ENCODE results near the gene IGLL1. TPM values are rescaled to one million over a fixed set of nuclear protein-coding genes. Genes with fewer than 3 reads are reported as not detected.

The IGLL1 gene
- total and polyA plus RNA-seq, 4 donors = 17.4 TPM; not detected in 3

- Histone ChIP-seq H3K36me3 (ENCODE audit: control insufficient read depth in 4 of 4, insufficient read depth in 3 of 4, low read depth in 1 of 4, low read length in 3 of 4) (no peaks in the 10 kb centered on the region), H3K4me3 (ENCODE audit: low read depth in 1 of 3, low read length in 3 of 3) (no peak overlapping the region), H3K27ac (ENCODE audit: low read depth in 1 of 2, low read length in 2 of 2) (no peak overlapping the region), H3K9ac (ENCODE audit: low read depth in 1 of 2, low read length in 2 of 2) (no peak overlapping the region), H3K27me3 (ENCODE audit: control insufficient read depth in 4 of 4, insufficient read depth in 4 of 4, low read length in 3 of 4) (no peaks in the 10 kb centered on the region), H3K4me1 (ENCODE audit: control insufficient read depth in 4 of 4, insufficient read depth in 4 of 4, low read length in 3 of 4) (no peaks in the 10 kb centered on the region), H3K9me3 (ENCODE audit: control insufficient read depth in 4 of 4, low read length in 3 of 4) (no peaks in the 10 kb centered on the region)
- TF ChIP-seq JUND (IDR thresholded peaks at IDR 0.05) = no peak
- no peak for TF ChIP-seq YY1 (IDR thresholded peaks at IDR 0.05)
- no peak for TF ChIP-seq REST (IDR thresholded peaks at IDR 0.05)
- TF ChIP-seq CTCF (IDR thresholded peaks at IDR 0.05; ENCODE audit: low read depth, low read length, missing input control) = peak; percentile 12
- TF ChIP-seq SP1 (IDR thresholded peaks at IDR 0.05) = no peak
- TF ChIP-seq RAD21 (IDR thresholded peaks at IDR 0.05) = no peak
- TF ChIP-seq TAF1 (conservative IDR thresholded peaks at IDR 0.05) = no peak
- no peak for DNase-seq (ENCODE audit: low spot score)
- 69% methylated on average over 9 of the region's 9 CpGs for WGBS
These were observed 46.7 kb downstream of the IGLL1 start for GRCh38 chr22:23533328-23533762.

- no peak overlapping the region for H3K4me3 ChIP-seq (ENCODE audit: low read depth in 1 of 3, low read length in 3 of 3)
- H3K9ac ChIP-seq (ENCODE audit: low read depth in 1 of 2, low read length in 2 of 2) = no peak overlapping the region
- no peaks in the 10 kb centered on the region for H3K4me1 ChIP-seq (ENCODE audit: control insufficient read depth in 4 of 4, insufficient read depth in 4 of 4, low read length in 3 of 4)
- no peaks in the 10 kb centered on the region for H3K36me3 ChIP-seq (ENCODE audit: control insufficient read depth in 4 of 4, insufficient read depth in 3 of 4, low read depth in 1 of 4, low read length in 3 of 4)
- WGBS = 88% methylated on average over 5 of the region's 5 CpGs
- no peak overlapping the region for H3K27ac ChIP-seq (ENCODE audit: low read depth in 1 of 2, low read length in 2 of 2)
- TF ChIP-seq HNF4A (conservative IDR thresholded peaks at IDR 0.05) (no peak), TAF1 (conservative IDR thresholded peaks at IDR 0.05) (no peak), MAX (IDR thresholded peaks at IDR 0.05) (no peak), FOXA1 (IDR thresholded peaks at IDR 0.05) (no peak), ATF3 (IDR thresholded peaks at IDR 0.05) (no peak), CTCF (IDR thresholded peaks at IDR 0.05; ENCODE audit: low read depth, low read length, missing input control) (no peak), RAD21 (IDR thresholded peaks at IDR 0.05) (no peak), SP1 (IDR thresholded peaks at IDR 0.05) (no peak), HNF4G (IDR thresholded peaks at IDR 0.05) (no peak), NR2F2 (IDR thresholded peaks at IDR 0.05) (no peak), ZBTB33 (IDR thresholded peaks at IDR 0.05) (no peak), REST (IDR thresholded peaks at IDR 0.05) (no peak)
- no peaks in the 10 kb centered on the region for H3K27me3 ChIP-seq (ENCODE audit: control insufficient read depth in 4 of 4, insufficient read depth in 4 of 4, low read length in 3 of 4)
- peak; percentile 20 for DNase-seq (ENCODE audit: low spot score)
- H3K9me3 ChIP-seq (ENCODE audit: control insufficient read depth in 4 of 4, low read length in 3 of 4) = no peaks in the 10 kb centered on the region
These were observed 47.4 kb downstream of the IGLL1 start for GRCh38 chr22:23532731-23533130.

All from liver (tissue), 9 donors.